ENCODE results near the gene USP53. TPM values are rescaled to one million over a fixed set of nuclear protein-coding genes. Genes with fewer than 3 reads are reported as not detected.

The USP53 gene
- total and polyA plus RNA-seq, 2 experiments from 2014 or later: 17.1 to 27.7 TPM

GRCh38 chr4:119232286-119232685, 19.8 kb downstream of the USP53 start (continued):
- TF ChIP-seq, protein P1, sequence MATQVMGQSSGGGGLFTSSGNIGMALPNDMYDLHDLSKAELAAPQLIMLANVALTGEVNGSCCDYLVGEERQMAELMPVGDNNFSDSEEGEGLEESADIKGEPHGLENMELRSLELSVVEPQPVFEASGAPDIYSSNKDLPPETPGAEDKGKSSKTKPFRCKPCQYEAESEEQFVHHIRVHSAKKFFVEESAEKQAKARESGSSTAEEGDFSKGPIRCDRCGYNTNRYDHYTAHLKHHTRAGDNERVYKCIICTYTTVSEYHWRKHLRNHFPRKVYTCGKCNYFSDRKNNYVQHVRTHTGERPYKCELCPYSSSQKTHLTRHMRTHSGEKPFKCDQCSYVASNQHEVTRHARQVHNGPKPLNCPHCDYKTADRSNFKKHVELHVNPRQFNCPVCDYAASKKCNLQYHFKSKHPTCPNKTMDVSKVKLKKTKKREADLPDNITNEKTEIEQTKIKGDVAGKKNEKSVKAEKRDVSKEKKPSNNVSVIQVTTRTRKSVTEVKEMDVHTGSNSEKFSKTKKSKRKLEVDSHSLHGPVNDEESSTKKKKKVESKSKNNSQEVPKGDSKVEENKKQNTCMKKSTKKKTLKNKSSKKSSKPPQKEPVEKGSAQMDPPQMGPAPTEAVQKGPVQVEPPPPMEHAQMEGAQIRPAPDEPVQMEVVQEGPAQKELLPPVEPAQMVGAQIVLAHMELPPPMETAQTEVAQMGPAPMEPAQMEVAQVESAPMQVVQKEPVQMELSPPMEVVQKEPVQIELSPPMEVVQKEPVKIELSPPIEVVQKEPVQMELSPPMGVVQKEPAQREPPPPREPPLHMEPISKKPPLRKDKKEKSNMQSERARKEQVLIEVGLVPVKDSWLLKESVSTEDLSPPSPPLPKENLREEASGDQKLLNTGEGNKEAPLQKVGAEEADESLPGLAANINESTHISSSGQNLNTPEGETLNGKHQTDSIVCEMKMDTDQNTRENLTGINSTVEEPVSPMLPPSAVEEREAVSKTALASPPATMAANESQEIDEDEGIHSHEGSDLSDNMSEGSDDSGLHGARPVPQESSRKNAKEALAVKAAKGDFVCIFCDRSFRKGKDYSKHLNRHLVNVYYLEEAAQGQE (IDR thresholded peaks at IDR 0.05; ENCODE audit: unreplicated experiment): no peak

DNA sequence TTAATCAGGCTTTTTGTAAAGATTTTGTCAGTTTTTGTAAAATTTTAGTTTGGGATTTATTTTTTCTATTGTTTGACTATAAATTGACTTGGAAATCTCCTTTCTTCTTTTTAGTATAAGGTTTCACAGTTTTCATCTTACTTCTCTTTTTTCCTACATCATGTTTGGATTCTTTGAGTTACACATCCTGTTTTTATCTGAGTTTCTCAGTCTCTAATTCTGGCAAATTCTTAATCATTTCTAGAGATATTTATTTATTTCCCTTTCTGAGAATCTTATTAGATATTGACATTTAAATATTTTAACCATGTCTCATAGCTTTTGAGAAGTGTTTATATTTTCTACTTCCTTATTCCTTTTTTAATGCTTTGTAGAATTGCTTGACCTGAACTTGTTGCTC, 20.7 kb downstream of the USP53 start:
- no peak overlapping the region for H3K27ac Mint-ChIP-seq
- H3K36me3 Mint-ChIP-seq (ENCODE audit: low read depth): peaks cover 4% of the 10 kb centered on the region; the same call in 2 of the 3 replicates

DNA sequence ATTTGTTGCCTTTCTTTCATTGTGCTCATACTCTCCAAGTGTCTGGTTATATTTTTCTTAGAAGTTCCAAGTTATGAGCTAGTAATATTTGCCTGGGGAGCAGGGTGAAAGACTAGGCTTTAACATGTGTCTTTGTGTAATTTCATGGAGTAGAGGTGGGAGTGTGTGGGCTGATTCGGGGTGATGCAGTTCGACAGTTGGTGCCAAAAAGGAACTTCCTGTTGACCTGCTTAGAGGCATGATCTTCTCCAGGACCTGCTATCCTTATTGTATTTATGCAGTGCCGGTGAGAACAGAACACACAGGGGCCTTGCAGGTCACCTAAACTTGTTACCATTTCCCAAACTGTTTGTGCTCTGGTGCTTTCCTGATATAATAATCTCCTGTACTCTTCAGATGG, 21.2 kb downstream of the USP53 start:
- Mint-ChIP-seq H3K4me3 (no peak overlapping the region), H3K4me1 (peaks cover 11% of the 10 kb centered on the region; the same call in 2 of the 3 replicates), H3K27ac (peak overlapping the region; percentile 52), H3K36me3 (ENCODE audit: low read depth) (peaks cover 4% of the 10 kb centered on the region; the same call in 2 of the 3 replicates), H3K9me3 (no peaks in the 10 kb centered on the region), H3K27me3 (ENCODE audit: insufficient read depth, low read depth, poor library complexity) (no peaks in the 10 kb centered on the region)
- peaks cover 54% of the 10 kb centered on the region for H3K79me2 ChIP-seq (replicated peaks; ENCODE audit: insufficient read depth)
- H4K20me1 ChIP-seq (replicated peaks; ENCODE audit: insufficient read depth): peaks cover 9% of the 10 kb centered on the region; the same call in 1 of the 2 replicates
- no peaks in the 10 kb centered on the region for H3K27me3 ChIP-seq (ENCODE audit: insufficient read depth)
- no peaks in the 10 kb centered on the region for H3K36me3 ChIP-seq (ENCODE audit: insufficient read depth)
- no peak overlapping the region for H3K4me3 ChIP-seq
- H3K9me2 ChIP-seq (ENCODE audit: insufficient read depth): no peaks in the 10 kb centered on the region
- peaks cover 8% of the 10 kb centered on the region; the same call in 1 of the 2 replicates for H3K4me1 ChIP-seq (ENCODE audit: insufficient read depth)
- no peak overlapping the region for H3K4me2 ChIP-seq
- no peaks in the 10 kb centered on the region for H3F3A ChIP-seq (replicated peaks; ENCODE audit: low read depth)
- no peak overlapping the region for H3K27ac ChIP-seq (ENCODE audit: low read depth)
- H2AFZ ChIP-seq: no peak overlapping the region
- ATAC-seq: no peak
- DNase-seq (ENCODE audit: low spot score): no peak
- TF ChIP-seq CTCF (conservative IDR thresholded peaks at IDR 0.05; ENCODE audit: low read depth in 2 of 2): no peak
- no peak for TF ChIP-seq POLR2AphosphoS5 (IDR thresholded peaks at IDR 0.05; ENCODE audit: low read depth)
- TF ChIP-seq EZH2phosphoT487 (IDR thresholded peaks at IDR 0.05; ENCODE audit: unreplicated experiment): no peak
- no peak for TF ChIP-seq NANOG (IDR thresholded peaks at IDR 0.05; ENCODE audit: borderline replicate concordance)
- no peak for TF ChIP-seq CREB1 (CRISPR knock-in tag; IDR thresholded peaks at IDR 0.05; ENCODE audit: low read depth)
- no peak for TF ChIP-seq ZNF114 (CRISPR knock-in tag; IDR thresholded peaks at IDR 0.05)
- TF ChIP-seq ETS1 (IDR thresholded peaks at IDR 0.05): no peak
- no peak for TF ChIP-seq ZNF331 (CRISPR knock-in tag; IDR thresholded peaks at IDR 0.05; ENCODE audit: low read depth)
- no peak for TF ChIP-seq STAT1 (IDR thresholded peaks at IDR 0.05; ENCODE audit: unreplicated experiment)

More for the DNA sequence above, 20.7 kb downstream of the USP53 start:
- peaks cover 9% of the 10 kb centered on the region; the same call in 2 of the 3 replicates for H3K4me1 Mint-ChIP-seq
- no peak overlapping the region for H3K4me3 ChIP-seq
- no peak overlapping the region for H2AFZ ChIP-seq
- DNase-seq (ENCODE audit: low spot score) (no peak), ATAC-seq (no peak)
- peaks cover 9% of the 10 kb centered on the region for H4K20me1 ChIP-seq (replicated peaks; ENCODE audit: insufficient read depth)
- H3K4me2 ChIP-seq: no peak overlapping the region
- no peaks in the 10 kb centered on the region for H3K27me3 ChIP-seq (ENCODE audit: insufficient read depth)
- H3K9me3 Mint-ChIP-seq: no peaks in the 10 kb centered on the region
- H3K36me3 ChIP-seq (ENCODE audit: insufficient read depth): no peaks in the 10 kb centered on the region
- TF ChIP-seq ZNF114 (CRISPR knock-in tag; IDR thresholded peaks at IDR 0.05) (no peak), STAT1 (IDR thresholded peaks at IDR 0.05; ENCODE audit: unreplicated experiment) (no peak), EZH2 (IDR thresholded peaks at IDR 0.05; ENCODE audit: low read depth, unreplicated experiment) (no peak), ETS1 (IDR thresholded peaks at IDR 0.05) (no peak)
- H3K27ac ChIP-seq (ENCODE audit: low read depth): no peak overlapping the region
- H3K27me3 Mint-ChIP-seq (ENCODE audit: insufficient read depth, low read depth, poor library complexity): no peaks in the 10 kb centered on the region
- peaks cover 59% of the 10 kb centered on the region for H3K79me2 ChIP-seq (replicated peaks; ENCODE audit: insufficient read depth)
- H3F3A ChIP-seq (replicated peaks; ENCODE audit: low read depth): no peaks in the 10 kb centered on the region
- H3K4me3 Mint-ChIP-seq: no peak overlapping the region
- no peaks in the 10 kb centered on the region for H3K9me2 ChIP-seq (ENCODE audit: insufficient read depth)
- peaks cover 7% of the 10 kb centered on the region; the same call in 1 of the 2 replicates for H3K4me1 ChIP-seq (ENCODE audit: insufficient read depth)

Data from GM23338 (cell line).